ENCODE results near the gene PROB1. TPM values are rescaled to one million over a fixed set of nuclear protein-coding genes. Genes with fewer than 3 reads are reported as not detected.
A peak's percentile ranks its signal among the peaks of the same experiment; 100 is the strongest.

The PROB1 gene
- total and polyA plus RNA-seq, 9 of the 15 experiments (the other 6 are each of a cell fraction or from before 2014, with no cell fraction given): 0.01 to 1.8 (median 0.47) TPM

- H2AFZ ChIP-seq (ENCODE audit: low read depth, low read length): peak overlapping the region; percentile 78
- POLR2A ChIA-PET: interaction anchor here (0.5 to 1.6 kb wide), 8 partner anchors 10 to 265 kb away, joined by 3 to 5 read pairs (median 3); no protein-coding TSS in a partner anchor
- no peaks in the 10 kb centered on the region for H3K9me1 ChIP-seq (ENCODE audit: control insufficient read depth, insufficient read depth, low read length)
- peak overlapping the region; percentile 24 for H3K4me3 ChIP-seq
- WGBS (ENCODE audit: insufficient coverage, low coverage, missing lambda C conversion rate): 16% methylated on average over 8 of the region's 8 CpGs
- intact Hi-C loops (cut with micrococcal nuclease): loop anchor here (1.0 to 2.0 kb wide), 2 partner anchors 17 to 37 kb away; no protein-coding TSS in a partner anchor
- H3K4me2 ChIP-seq (ENCODE audit: insufficient read depth, low read length): peak overlapping the region; percentile 63
- peak; percentile 88 for ATAC-seq
- H3K9me3 ChIP-seq (replicated peaks; ENCODE audit: control insufficient read depth, insufficient read depth, low read depth, low read length): no peaks in the 10 kb centered on the region; the same call in 1 of the 2 replicates
- peaks cover 26 to 60% of the 10 kb centered on the region in 2 experiments; a peak in 4 of 5 replicates for H3K4me1 ChIP-seq (replicated peaks in 1 of 2; ENCODE audit: control insufficient read depth in 2 of 2, insufficient read depth in 2 of 2, low read length in 2 of 2)
- in situ Hi-C loops (cut with MboI): no loop called here
- no peaks in the 10 kb centered on the region for H3K36me3 ChIP-seq (ENCODE audit: control insufficient read depth, insufficient read depth, low read length)
- peak overlapping the region; percentile 21; the same call in 2 of the 3 replicates for H3K27ac ChIP-seq (ENCODE audit: extremely low read depth, low read depth, low read length)
- BruUV-seq (replicated peaks): TSS peak; percentile 92
- FAIRE-seq: peak; percentile 85
- no peaks in the 10 kb centered on the region for H3K27me3 ChIP-seq (ENCODE audit: control insufficient read depth in 2 of 2, insufficient read depth in 2 of 2, low read length in 2 of 2)
- no peaks in the 10 kb centered on the region for H4K20me1 ChIP-seq (replicated peaks; ENCODE audit: control insufficient read depth, insufficient read depth, low read length)
- no peaks in the 10 kb centered on the region for H3K79me2 ChIP-seq (ENCODE audit: control insufficient read depth, insufficient read depth, low read length)
- CTCF ChIA-PET (ENCODE audit: low intra/inter-chr PET ratio): interaction anchor here (0.6 to 0.9 kb wide), 4 partner anchors 119 to 584 kb away, joined by 3 to 4 read pairs (median 3); no protein-coding TSS in a partner anchor
- peak overlapping the region; percentile 51 to 91 for H3K9ac ChIP-seq (ENCODE audit: insufficient read depth in 1 of 2, low read depth in 2 of 2, low read length in 2 of 2)
- peak; percentile 66 to 80 (median 72) for DNase-seq (ENCODE audit: extremely low read depth in 1 of 4, low spot score in 3 of 4)
- TF ChIP-seq HNRNPL (IDR thresholded peaks at IDR 0.05; ENCODE audit: low read depth, low read length): no peak
- no peak for TF ChIP-seq SLC30A9 (CRISPR knock-in tag; IDR thresholded peaks at IDR 0.05)
- TF ChIP-seq, protein P1, sequence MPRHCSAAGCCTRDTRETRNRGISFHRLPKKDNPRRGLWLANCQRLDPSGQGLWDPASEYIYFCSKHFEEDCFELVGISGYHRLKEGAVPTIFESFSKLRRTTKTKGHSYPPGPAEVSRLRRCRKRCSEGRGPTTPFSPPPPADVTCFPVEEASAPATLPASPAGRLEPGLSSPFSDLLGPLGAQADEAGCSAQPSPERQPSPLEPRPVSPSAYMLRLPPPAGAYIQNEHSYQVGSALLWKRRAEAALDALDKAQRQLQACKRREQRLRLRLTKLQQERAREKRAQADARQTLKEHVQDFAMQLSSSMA (CRISPR knock-in tag; IDR thresholded peaks at IDR 0.05): no peak
- TF ChIP-seq, protein P2, sequence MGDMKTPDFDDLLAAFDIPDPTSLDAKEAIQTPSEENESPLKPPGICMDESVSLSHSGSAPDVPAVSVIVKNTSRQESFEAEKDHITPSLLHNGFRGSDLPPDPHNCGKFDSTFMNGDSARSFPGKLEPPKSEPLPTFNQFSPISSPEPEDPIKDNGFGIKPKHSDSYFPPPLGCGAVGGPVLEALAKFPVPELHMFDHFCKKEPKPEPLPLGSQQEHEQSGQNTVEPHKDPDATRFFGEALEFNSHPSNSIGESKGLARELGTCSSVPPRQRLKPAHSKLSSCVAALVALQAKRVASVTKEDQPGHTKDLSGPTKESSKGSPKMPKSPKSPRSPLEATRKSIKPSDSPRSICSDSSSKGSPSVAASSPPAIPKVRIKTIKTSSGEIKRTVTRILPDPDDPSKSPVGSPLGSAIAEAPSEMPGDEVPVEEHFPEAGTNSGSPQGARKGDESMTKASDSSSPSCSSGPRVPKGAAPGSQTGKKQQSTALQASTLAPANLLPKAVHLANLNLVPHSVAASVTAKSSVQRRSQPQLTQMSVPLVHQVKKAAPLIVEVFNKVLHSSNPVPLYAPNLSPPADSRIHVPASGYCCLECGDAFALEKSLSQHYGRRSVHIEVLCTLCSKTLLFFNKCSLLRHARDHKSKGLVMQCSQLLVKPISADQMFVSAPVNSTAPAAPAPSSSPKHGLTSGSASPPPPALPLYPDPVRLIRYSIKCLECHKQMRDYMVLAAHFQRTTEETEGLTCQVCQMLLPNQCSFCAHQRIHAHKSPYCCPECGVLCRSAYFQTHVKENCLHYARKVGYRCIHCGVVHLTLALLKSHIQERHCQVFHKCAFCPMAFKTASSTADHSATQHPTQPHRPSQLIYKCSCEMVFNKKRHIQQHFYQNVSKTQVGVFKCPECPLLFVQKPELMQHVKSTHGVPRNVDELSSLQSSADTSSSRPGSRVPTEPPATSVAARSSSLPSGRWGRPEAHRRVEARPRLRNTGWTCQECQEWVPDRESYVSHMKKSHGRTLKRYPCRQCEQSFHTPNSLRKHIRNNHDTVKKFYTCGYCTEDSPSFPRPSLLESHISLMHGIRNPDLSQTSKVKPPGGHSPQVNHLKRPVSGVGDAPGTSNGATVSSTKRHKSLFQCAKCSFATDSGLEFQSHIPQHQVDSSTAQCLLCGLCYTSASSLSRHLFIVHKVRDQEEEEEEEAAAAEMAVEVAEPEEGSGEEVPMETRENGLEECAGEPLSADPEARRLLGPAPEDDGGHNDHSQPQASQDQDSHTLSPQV (IDR thresholded peaks at IDR 0.05): peak; percentile 52; the same call in 1 of the 2 replicates
- no peak for TF ChIP-seq MECOM (CRISPR knock-in tag; IDR thresholded peaks at IDR 0.05)
- no peak for TF ChIP-seq USF2 (CRISPR knock-in tag; IDR thresholded peaks at IDR 0.05)
Observed at GRCh38 chr5:139385061-139386049, 9.5 kb downstream of the PROB1 start.
